Measurements from ENCODE around the gene PRELID3B. TPM values are rescaled to one million over a fixed set of nuclear protein-coding genes. Genes with fewer than 3 reads are reported as not detected.

PRELID3B gene
- total and polyA plus RNA-seq, 2 of the 13 experiments (the other 11 are each of a cell fraction or from before 2014, with no cell fraction given): 23.3 to 42.6 TPM

- TF ChIP-seq E2F1 (CRISPR knock-in tag; IDR thresholded peaks at IDR 0.05) (no peak), PPARG (CRISPR knock-in tag; conservative IDR thresholded peaks at IDR 0.05) (no peak), MED1 (CRISPR knock-in tag; IDR thresholded peaks at IDR 0.05) (peak; percentile 40), TIGD3 (CRISPR knock-in tag; IDR thresholded peaks at IDR 0.05; ENCODE audit: borderline replicate concordance) (no peak), ARID2 (CRISPR knock-in tag; IDR thresholded peaks at IDR 0.05; ENCODE audit: borderline replicate concordance) (no peak), MEIS2 (CRISPR knock-in tag; IDR thresholded peaks at IDR 0.05) (peak; percentile 64; the same call in 1 of the 2 replicates), NBN (conservative IDR thresholded peaks at IDR 0.05) (no peak), REST (IDR thresholded peaks at IDR 0.05; ENCODE audit: borderline replicate concordance in 1 of 2, low read depth in 1 of 2, low read length in 2 of 2) (no peak), KDM2A (CRISPR knock-in tag; IDR thresholded peaks at IDR 0.05; ENCODE audit: borderline replicate concordance, low read depth) (peak; percentile 56; the same call in 1 of the 2 replicates), RBFOX2 (IDR thresholded peaks at IDR 0.05; ENCODE audit: low read depth, low read length) (no peak), ZNF253 (CRISPR knock-in tag; IDR thresholded peaks at IDR 0.05; ENCODE audit: borderline replicate concordance) (no peak), NFKB2 (CRISPR knock-in tag; IDR thresholded peaks at IDR 0.05; ENCODE audit: borderline replicate concordance) (no peak), ZNF556 (CRISPR knock-in tag; IDR thresholded peaks at IDR 0.05; ENCODE audit: borderline replicate concordance) (no peak), ZNF101 (CRISPR knock-in tag; IDR thresholded peaks at IDR 0.05; ENCODE audit: borderline replicate concordance, low read depth) (no peak), CHD4 (IDR thresholded peaks at IDR 0.05; ENCODE audit: borderline replicate concordance, low read length) (0 out of 2 replicates have a peak, but pooled peaks have one; percentile 29), ZNF282 (IDR thresholded peaks at IDR 0.05; ENCODE audit: partially characterized antibody) (no peak), POLR2AphosphoS5 (IDR thresholded peaks at IDR 0.05; ENCODE audit: low read depth, low read length) (no peak), ZNF605 (CRISPR knock-in tag; IDR thresholded peaks at IDR 0.05) (peak; percentile 56; the same call in 1 of the 2 replicates), MXI1 (IDR thresholded peaks at IDR 0.05; ENCODE audit: borderline replicate concordance, low read depth, low read length) (no peak), BCLAF1 (IDR thresholded peaks at IDR 0.05) (no peak), RXRB (CRISPR knock-in tag; IDR thresholded peaks at IDR 0.05; ENCODE audit: borderline replicate concordance) (peak; percentile 16; the same call in 1 of the 2 replicates)
Measured at GRCh38 chr20:59004763-59005522, 37.6 kb downstream of the PRELID3B start (continued).

All from HepG2 (cell line).